HepG2 (cell line): ENCODE results near the gene C3orf52. TPM values are rescaled to one million over a fixed set of nuclear protein-coding genes. Genes with fewer than 3 reads are reported as not detected.

Source experiments
- ATAC-seq: fragments of 200-7000 bp; cut with Tn5 transposase; 3 replicates; pipeline ENCODE4 v1.9.1; 2020; ENCODE audit warnings: mild to moderate bottlenecking, moderate library complexity
- BruUV-seq: library from RNA; stranded (reverse); fragments of 400-500 nt; replicated peaks from 2 replicates; lab custom pipeline; 2021; lab: Mats Ljungman, UMichigan
- CTCF ChIA-PET: fragments of 300-600 bp; formaldehyde crosslinking; extraction: SDS; loops from one replicate; lab custom pipeline; 2021; ENCODE audit warnings: low total read pairs, inconsistent platforms, low intra/inter-chr PET ratio; lab: Yijun Ruan, JAX
- POLR2A ChIA-PET: fragments of 350-600 bp; sonication (Branson Sonifier 250); formaldehyde crosslinking; loops from one replicate; lab custom pipeline; 2020; ENCODE audit warnings: antibody characterized with exemption, inconsistent platforms; lab: Yijun Ruan, JAX
- DNase-seq: peaks from one replicate; pipeline ENCODE4 v3.0.0-alpha.2; 2015; ENCODE audit warnings: low spot score
- FAIRE-seq: peaks from 3 replicates; lab custom pipeline; 2011; peaks lifted over from hg19 to GRCh38; lab: Jason Lieb, UNC
- H2AFZ ChIP-seq: one replicate; pipeline ENCODE4 v1.6.1; 2011; ENCODE audit warnings: low read length, inconsistent platforms
- H3K27ac ChIP-seq: fragments of 300-600 bp; 3 replicates; pipeline ENCODE4 v1.8.0; 2011; ENCODE audit warnings: mixed run types, mild to moderate bottlenecking, mixed read lengths, low read length, inconsistent platforms; ENCODE audit not compliant: insufficient read depth; ENCODE audit errors: extremely low read length
- H3K27me3 ChIP-seq, 2 experiments: fragments of 200-600 bp in 1 of 2; 2 replicates in 1 of 2; 3 replicates in 1 of 2; pipeline versions ENCODE4 v1.6.0 to v1.8.0; 2011; ENCODE audit warnings: low read length in 2 of 2, mild to moderate bottlenecking in 2 of 2, moderate library complexity in 2 of 2, inconsistent platforms in 1 of 2; ENCODE audit not compliant: insufficient read depth in 2 of 2, control insufficient read depth in 1 of 2
- H3K36me3 ChIP-seq, 2 experiments: fragments of 200-600 bp in 1 of 2; replicated peaks in 1 of 2; 2 replicates in 1 of 2; 3 replicates in 1 of 2; pipeline versions ENCODE4 v1.5.1 to v1.8.0; 2011; ENCODE audit warnings: low read length in 2 of 2, inconsistent platforms in 1 of 2; ENCODE audit not compliant: insufficient read depth in 2 of 2, control insufficient read depth in 1 of 2
- H3K4me1 ChIP-seq: 2 replicates; pipeline ENCODE4 v1.5.1; 2012; ENCODE audit warnings: low read length, inconsistent platforms; ENCODE audit not compliant: insufficient read depth
- H3K4me2 ChIP-seq: 2 replicates; pipeline ENCODE4 v1.6.0; 2011; ENCODE audit warnings: low read depth, low read length, inconsistent platforms
- H3K4me3 ChIP-seq, 3 experiments: fragments of 200-600 bp in 1 of 3; sonication (generic), shearing (Covaris generic) in 1 of 3; replicated peaks in 1 of 3; 2 replicates each; pipeline ENCODE4 v1.5.1; 2011 to 2016; ENCODE audit warnings: low read length in 3 of 3, inconsistent platforms in 2 of 3, low read depth in 2 of 3, mild to moderate bottlenecking in 2 of 3, control low read depth in 1 of 3, mixed read lengths in 1 of 3; ENCODE audit not compliant: insufficient read depth in 1 of 3
- H3K79me2 ChIP-seq: one replicate; pipeline ENCODE4 v1.6.1; 2011; ENCODE audit warnings: low read length, inconsistent platforms; ENCODE audit not compliant: insufficient read depth
- H3K9ac ChIP-seq: 2 replicates; pipeline ENCODE4 v1.6.0; 2011; ENCODE audit warnings: mild to moderate bottlenecking, low read depth, low read length, inconsistent platforms; ENCODE audit not compliant: insufficient read depth
- H3K9me3 ChIP-seq: 2 replicates; pipeline ENCODE4 v1.5.1; 2012; ENCODE audit warnings: mild to moderate bottlenecking, low read length
- H4K20me1 ChIP-seq: 2 replicates; pipeline ENCODE4 v1.6.0; 2011; ENCODE audit warnings: inconsistent platforms, mild to moderate bottlenecking, low read length, moderate library complexity; ENCODE audit not compliant: insufficient read depth
- BRD4 ChIP-seq: sonication (generic); formaldehyde crosslinking; IDR thresholded peaks from 2 replicates; pipeline ENCODE4 v1.4.0; 2020; ENCODE audit warnings: missing genetic modification reagents
- CREB1 ChIP-seq, 2 experiments: fragments of 450-650 bp in 1 of 2; IDR thresholded peaks; 2 replicates each; pipeline ENCODE4 v1.6.1; 2016 to 2017; ENCODE audit warnings: control low read depth in 1 of 2, mild to moderate bottlenecking in 1 of 2, missing compliant biosample characterization in 1 of 2, missing genetic modification characterization in 1 of 2
- HDAC1 ChIP-seq: sonication (generic); formaldehyde crosslinking; IDR thresholded peaks from 2 replicates; pipeline ENCODE4 v1.5.1; 2020; ENCODE audit warnings: mild to moderate bottlenecking, missing genetic modification reagents
- MAFF ChIP-seq: IDR thresholded peaks from 2 replicates; pipeline ENCODE4 v1.6.1; 2011; ENCODE audit warnings: low read depth, low read length, improper control_type of control experiment
- MAX ChIP-seq: IDR thresholded peaks from 2 replicates; pipeline ENCODE4 v1.6.1; 2012; ENCODE audit warnings: inconsistent platforms
- MIXL1 ChIP-seq: IDR thresholded peaks from 2 replicates; pipeline ENCODE4 v1.6.1; 2016
- MTF1 ChIP-seq: sonication (generic); formaldehyde crosslinking; IDR thresholded peaks from 2 replicates; pipeline ENCODE4 v1.5.0; 2020; ENCODE audit warnings: missing genetic modification reagents
- MXD4 ChIP-seq: IDR thresholded peaks from 2 replicates; pipeline ENCODE4 v1.6.1; 2016; ENCODE audit warnings: mild to moderate bottlenecking, missing biosample characterization, missing genetic modification reagents
- NFATC3 ChIP-seq: sonication (generic); formaldehyde crosslinking; IDR thresholded peaks from 2 replicates; pipeline ENCODE4 v1.5.1; 2020; ENCODE audit warnings: mild to moderate bottlenecking, missing genetic modification reagents
- NRL ChIP-seq: sonication (generic); formaldehyde crosslinking; IDR thresholded peaks from 2 replicates; pipeline ENCODE4 v1.5.0; 2020; ENCODE audit warnings: missing genetic modification reagents, mild to moderate bottlenecking, moderate library complexity, borderline replicate concordance
- PRDM15 ChIP-seq: sonication (generic); formaldehyde crosslinking; IDR thresholded peaks from 2 replicates; pipeline ENCODE4 v1.4.0; 2020; ENCODE audit warnings: missing genetic modification reagents
- TBL1XR1 ChIP-seq: fragments of 150-350 bp; IDR thresholded peaks from 2 replicates; pipeline ENCODE4 v1.6.1; 2014; ENCODE audit warnings: borderline replicate concordance, low read length; ENCODE audit not compliant: partially characterized antibody
- TFDP2 ChIP-seq: sonication (generic); formaldehyde crosslinking; IDR thresholded peaks from 2 replicates; pipeline ENCODE4 v1.4.0; 2020; ENCODE audit warnings: missing genetic modification reagents
- THAP11 ChIP-seq: IDR thresholded peaks from 2 replicates; pipeline ENCODE4 v1.6.1; 2016; ENCODE audit warnings: missing biosample characterization, missing genetic modification reagents
- TOE1 ChIP-seq: sonication (generic); formaldehyde crosslinking; IDR thresholded peaks from 2 replicates; pipeline ENCODE4 v1.4.0; 2020; ENCODE audit warnings: mild to moderate bottlenecking, missing genetic modification reagents
- YEATS4 ChIP-seq: sonication (generic); formaldehyde crosslinking; IDR thresholded peaks from 2 replicates; pipeline ENCODE4 v1.4.0; 2020; ENCODE audit warnings: missing genetic modification reagents, borderline replicate concordance
- ZNF329 ChIP-seq: sonication (generic); formaldehyde crosslinking; IDR thresholded peaks from 2 replicates; pipeline ENCODE4 v1.9.0; 2021; ENCODE audit warnings: low read depth, mild to moderate bottlenecking, missing genetic modification reagents
- ZNF335 ChIP-seq: sonication (generic); formaldehyde crosslinking; IDR thresholded peaks from 2 replicates; pipeline ENCODE4 v1.4.0; 2020; ENCODE audit warnings: missing genetic modification reagents
- WGBS: methylation state at CpG from one replicate; pipeline ENCODE4 v1.1.6; 2017; ENCODE audit warnings: low lambda C conversion rate; 5-methylcytosine and 5-hydroxymethylcytosine counted together
- in situ Hi-C: cut with HindIII; loops from 2 replicates; pipeline ENCODE4 v1.10.0; 2017; ENCODE audit warnings: low pct_unique_long_range_greater_than_20kb; ENCODE audit not compliant: extremely low pct_ligation_motif_present
- intact Hi-C: fragments of 100-400 bp; cut with micrococcal nuclease; formaldehyde crosslinking; loops from one replicate; pipeline ENCODE4 v1.10.0; 2022; ENCODE audit not compliant: unreplicated experiment
- polyA plus RNA-seq, 8 experiments: library from polyadenylated mRNA; depleted of rRNA in 3 of 8; stranded (reverse) in 7 of 8; unstranded in 1 of 8; fragments of >200 nt; fragmentation: Illumina TruSeq in 4 of 8; extraction: Trizol in 4 of 8; gene quantifications; 2 replicates each; pipeline versions ENCODE4 v1.2.1 to v1.2.3, GENCODE V29; 2011 to 2016; ENCODE audit warnings: low read depth in 4 of 8, missing spikeins in 1 of 8, mixed read lengths in 1 of 8; ENCODE audit not compliant: insufficient read depth in 1 of 8
- total RNA-seq, 5 experiments: library from RNA; depleted of rRNA; stranded (reverse); fragments of >200 nt; fragmentation: Illumina TruSeq; extraction: Trizol; gene quantifications; 2 replicates each; pipeline ENCODE4 v1.2.3, GENCODE V29; 2016; ENCODE audit warnings: low read depth in 1 of 5

The C3orf52 gene
- total and polyA plus RNA-seq, 2 of the 13 experiments (the other 11 are each of a cell fraction or from before 2014, with no cell fraction given) = 0.79 to 1.2 TPM

GRCh38 chr3:112128843-112129727 is 42.9 kb downstream of the C3orf52 start (continued):
- TF ChIP-seq TOE1 (no peak), BRD4 (CRISPR knock-in tag) (no peak), NFATC3 (CRISPR knock-in tag) (no peak), THAP11 (CRISPR knock-in tag) (no peak), TFDP2 (CRISPR knock-in tag) (no peak), ZNF335 (CRISPR knock-in tag) (no peak), NRL (CRISPR knock-in tag) (no peak), MTF1 (no peak), TBL1XR1 (no peak)
- TF ChIP-seq, all 625 proteins: peak for 0

- Histone ChIP-seq H3K36me3 (no peaks in the 10 kb centered on the region), H3K27ac (no peak overlapping the region), H4K20me1 (no peaks in the 10 kb centered on the region), H3K79me2 (no peaks in the 10 kb centered on the region), H3K9me3 (no peaks in the 10 kb centered on the region), H3K9ac (no peak overlapping the region), H3K4me1 (no peaks in the 10 kb centered on the region), H3K4me2 (no peak overlapping the region), H3K4me3 (no peak overlapping the region), H3K27me3 (no peaks in the 10 kb centered on the region; a peak in 1 of 5 replicates), H2AFZ (no peak overlapping the region)
- DNase-seq = no peak
- ATAC-seq = no peak
- FAIRE-seq = no peak
- in situ Hi-C loops = loop anchor here (10.0 kb wide), 1 partner anchor 385 kb away; no protein-coding TSS in a partner anchor
- 17% methylated on average over 4 of the region's 4 CpGs for WGBS
- intact Hi-C loops = loop anchor here (10.0 kb wide), 1 partner anchor 165 kb away; the partner anchor contains the start of gene SLC9C1
- ChIA-PET CTCF (no interaction called here), POLR2A (no interaction called here)
- BruUV-seq = no TSS peak
- TF ChIP-seq MXD4 (no peak), PRDM15 (CRISPR knock-in tag) (no peak), YEATS4 (CRISPR knock-in tag) (no peak), ZNF329 (no peak), CREB1 (IDR thresholded peaks at IDR 0.05) (no peak), CREB1 (CRISPR knock-in tag; IDR thresholded peaks at IDR 0.05) (no peak), MAX (no peak), MAFF (no peak), HDAC1 (CRISPR knock-in tag) (no peak), MIXL1 (CRISPR knock-in tag) (no peak), ZNF335 (CRISPR knock-in tag) (no peak)
These were observed 43.9 kb downstream of the C3orf52 start for GRCh38 chr3:112129925-112130637.
